Thymus (tissue), 11 donors: ENCODE measurements around the gene BMP2. TPM values are rescaled to one million over a fixed set of nuclear protein-coding genes. Genes with fewer than 3 reads are reported as not detected.

Source experiments
- DNase-seq, 9 donors: peaks; one replicate each; pipeline ENCODE4 v3.0.0-alpha.2; 2013; ENCODE audit warnings: low spot score in 9 of 9, low read depth in 6 of 9, missing footprints in 1 of 9
- H3K27ac ChIP-seq, 2 donors: one replicate each; pipeline ENCODE4 v1.5.1; 2013; ENCODE audit warnings: control low read depth in 1 of 2, low read depth in 1 of 2, low read length in 1 of 2, mild to moderate bottlenecking in 1 of 2, moderate library complexity in 1 of 2
- H3K27me3 ChIP-seq, 2 donors: one replicate each; pipeline ENCODE4 v1.5.1; 2013; ENCODE audit warnings: low read length in 1 of 2; ENCODE audit not compliant: control insufficient read depth in 2 of 2, insufficient read depth in 1 of 2
- H3K36me3 ChIP-seq, 2 donors: one replicate each; pipeline ENCODE4 v1.5.1; 2013; ENCODE audit warnings: low read length in 1 of 2, mild to moderate bottlenecking in 1 of 2, moderate library complexity in 1 of 2; ENCODE audit not compliant: control insufficient read depth in 2 of 2, insufficient read depth in 2 of 2
- H3K4me1 ChIP-seq, 2 donors: one replicate each; pipeline ENCODE4 v1.5.1; 2013; ENCODE audit warnings: low read length in 2 of 2; ENCODE audit not compliant: control insufficient read depth in 2 of 2, insufficient read depth in 2 of 2
- H3K4me3 ChIP-seq, 2 donors: one replicate each; pipeline ENCODE4 v1.5.1; 2013; ENCODE audit warnings: low read length in 2 of 2, control low read depth in 1 of 2, mild to moderate bottlenecking in 1 of 2
- H3K9me3 ChIP-seq, 2 donors: one replicate each; pipeline ENCODE4 v1.5.1; 2013; ENCODE audit warnings: low read length in 1 of 2, mild to moderate bottlenecking in 1 of 2; ENCODE audit not compliant: control insufficient read depth in 2 of 2, insufficient read depth in 1 of 2
- WGBS: extraction: QIAGEN DNeasy Blood & Tissue Kit; methylation state at CpG from one replicate; pipeline ENCODE4 v1.1.7; 2013; 5-methylcytosine and 5-hydroxymethylcytosine counted together
- polyA plus RNA-seq: library from polyadenylated mRNA; stranded (reverse); fragments of 200-250 nt; gene quantifications from one replicate; pipeline ENCODE4 v1.2.3, GENCODE V29; 2013
- total RNA-seq: library from RNA; stranded (reverse); fragments of 120-200 nt; gene quantifications from one replicate; pipeline ENCODE4 v1.2.4, GENCODE V29; 2013
- donor health status: healthy.

Gene BMP2
- total and polyA plus RNA-seq, 2 donors, result 0.47 to 0.78 TPM

- peaks cover 46 to 47% of the 10 kb centered on the region in 2 donors for H3K27me3 ChIP-seq
Measured at GRCh38 chr20:6765469-6766058, 1.9 kb upstream of the BMP2 start.

GRCh38 chr20:6766433-6766832 lies 1.1 kb upstream of the BMP2 start:
- 77% methylated on average over 9 of the region's 9 CpGs for WGBS
- DNase-seq, result no peak
- no peak overlapping the region for H3K4me3 ChIP-seq
- H3K4me1 ChIP-seq, result no peaks in the 10 kb centered on the region
- peaks cover 0 to 3% of the 10 kb centered on the region in 2 donors for H3K9me3 ChIP-seq
- no peak overlapping the region for H3K27ac ChIP-seq
- H3K27me3 ChIP-seq, result peaks cover 47 to 53% of the 10 kb centered on the region in 2 donors
- no peaks in the 10 kb centered on the region for H3K36me3 ChIP-seq

More at GRCh38 chr20:6765469-6766058, 1.9 kb upstream of the BMP2 start:
- no peaks in the 10 kb centered on the region for H3K4me1 ChIP-seq
- H3K4me3 ChIP-seq, result no peak overlapping the region
- 17% methylated on average over 6 of the region's 6 CpGs for WGBS
- H3K27ac ChIP-seq, result no peak overlapping the region
- H3K36me3 ChIP-seq, result no peaks in the 10 kb centered on the region
- peaks cover 0 to 3% of the 10 kb centered on the region in 2 donors for H3K9me3 ChIP-seq
- peak in 3 of 9 donors; percentile 15 to 41 (median 18) for DNase-seq

GRCh38 chr20:6767126-6767535 lies 355 bp upstream of the BMP2 start:
- no peaks in the 10 kb centered on the region for H3K4me1 ChIP-seq
- DNase-seq, result no peak
- H3K27ac ChIP-seq, result no peak overlapping the region
- peaks cover 0 to 3% of the 10 kb centered on the region in 2 donors for H3K9me3 ChIP-seq
- H3K36me3 ChIP-seq, result no peaks in the 10 kb centered on the region
- 2% methylated on average over 26 of the region's 26 CpGs for WGBS
- peak overlapping the region in 1 of 2 donors; percentile 33 for H3K4me3 ChIP-seq
- H3K27me3 ChIP-seq, result peaks cover 47 to 56% of the 10 kb centered on the region in 2 donors

- WGBS, result 3% methylated on average over 70 of the region's 70 CpGs
- no peak for DNase-seq
- Histone ChIP-seq H3K27me3 (peaks cover 47 to 56% of the 10 kb centered on the region in 2 donors), H3K9me3 (peaks cover 0 to 3% of the 10 kb centered on the region in 2 donors), H3K4me3 (peak overlapping the region; percentile 22 to 33), H3K36me3 (no peaks in the 10 kb centered on the region), H3K4me1 (no peaks in the 10 kb centered on the region), H3K27ac (no peak overlapping the region)
Measured at GRCh38 chr20:6768228-6769140, 998 bp downstream of the BMP2 start.

GRCh38 chr20:6769903-6770785 lies 2.7 kb downstream of the BMP2 start:
- peaks cover 47 to 56% of the 10 kb centered on the region in 2 donors for H3K27me3 ChIP-seq
- H3K4me1 ChIP-seq, result no peaks in the 10 kb centered on the region
- no peaks in the 10 kb centered on the region for H3K36me3 ChIP-seq
- H3K9me3 ChIP-seq, result peaks cover 0 to 3% of the 10 kb centered on the region in 2 donors
- peak in 1 of 9 donors; percentile 14 for DNase-seq
- H3K27ac ChIP-seq, result no peak overlapping the region
- WGBS, result 13% methylated on average over 55 of the region's 55 CpGs
- H3K4me3 ChIP-seq, result peak overlapping the region in 1 of 2 donors; percentile 5

- Histone ChIP-seq H3K27me3 (peaks cover 45 to 53% of the 10 kb centered on the region in 2 donors), H3K36me3 (no peaks in the 10 kb centered on the region), H3K9me3 (peaks cover 0 to 3% of the 10 kb centered on the region in 2 donors), H3K4me1 (no peaks in the 10 kb centered on the region), H3K4me3 (no peak overlapping the region), H3K27ac (no peak overlapping the region)
- no peak for DNase-seq
- WGBS, result 80% methylated on average over 3 of the region's 3 CpGs
Measured at GRCh38 chr20:6770786-6771100, 3.3 kb downstream of the BMP2 start.

- H3K9me3 ChIP-seq, result no peaks in the 10 kb centered on the region
- peak in 1 of 9 donors; percentile 23 for DNase-seq
- H3K36me3 ChIP-seq, result no peaks in the 10 kb centered on the region
- no peak overlapping the region for H3K27ac ChIP-seq
- H3K4me3 ChIP-seq, result no peak overlapping the region
- 93% methylated on average over 5 of the region's 5 CpGs for WGBS
- no peaks in the 10 kb centered on the region for H3K4me1 ChIP-seq
- H3K27me3 ChIP-seq, result no peaks in the 10 kb centered on the region
Measured at GRCh38 chr20:6780433-6781190, 13.1 kb downstream of the BMP2 start.

- 96% methylated on average over 5 of the region's 5 CpGs for WGBS
- Histone ChIP-seq H3K27ac (no peak overlapping the region), H3K9me3 (no peaks in the 10 kb centered on the region), H3K4me1 (no peaks in the 10 kb centered on the region), H3K4me3 (no peak overlapping the region), H3K27me3 (no peaks in the 10 kb centered on the region), H3K36me3 (no peaks in the 10 kb centered on the region)
- no peak for DNase-seq
Measured at GRCh38 chr20:6783752-6784151, 16.3 kb downstream of the BMP2 start.
